ENCODE data around the gene RAB31.

DNA sequence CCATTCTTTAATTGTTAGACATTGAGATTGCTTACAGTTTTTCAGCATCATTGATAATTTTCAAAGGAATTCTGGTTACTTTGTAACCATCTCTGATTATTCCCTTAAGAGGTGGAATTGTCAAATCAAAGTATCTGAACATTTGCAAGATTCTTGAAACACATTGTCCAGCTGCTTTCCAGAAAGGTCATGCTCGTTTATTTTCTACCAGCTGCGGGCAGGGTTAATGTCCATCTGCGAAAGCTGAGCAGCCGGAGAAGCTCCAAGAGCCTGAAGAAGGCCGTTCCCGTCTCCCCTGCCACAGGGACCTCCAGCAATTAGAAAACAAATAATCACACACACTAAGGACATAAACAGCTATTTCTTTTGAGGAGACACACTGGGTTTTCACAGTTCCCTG, 101.6 kb downstream of the RAB31 start:
- TF ChIP-seq POLR2A (IDR thresholded peaks at IDR 0.05; ENCODE audit: low read depth) (no peak), EP300 (IDR thresholded peaks at IDR 0.05) (no peak), POLR2AphosphoS5 (IDR thresholded peaks at IDR 0.05) (no peak)
- TF ChIP-seq, protein P1, sequence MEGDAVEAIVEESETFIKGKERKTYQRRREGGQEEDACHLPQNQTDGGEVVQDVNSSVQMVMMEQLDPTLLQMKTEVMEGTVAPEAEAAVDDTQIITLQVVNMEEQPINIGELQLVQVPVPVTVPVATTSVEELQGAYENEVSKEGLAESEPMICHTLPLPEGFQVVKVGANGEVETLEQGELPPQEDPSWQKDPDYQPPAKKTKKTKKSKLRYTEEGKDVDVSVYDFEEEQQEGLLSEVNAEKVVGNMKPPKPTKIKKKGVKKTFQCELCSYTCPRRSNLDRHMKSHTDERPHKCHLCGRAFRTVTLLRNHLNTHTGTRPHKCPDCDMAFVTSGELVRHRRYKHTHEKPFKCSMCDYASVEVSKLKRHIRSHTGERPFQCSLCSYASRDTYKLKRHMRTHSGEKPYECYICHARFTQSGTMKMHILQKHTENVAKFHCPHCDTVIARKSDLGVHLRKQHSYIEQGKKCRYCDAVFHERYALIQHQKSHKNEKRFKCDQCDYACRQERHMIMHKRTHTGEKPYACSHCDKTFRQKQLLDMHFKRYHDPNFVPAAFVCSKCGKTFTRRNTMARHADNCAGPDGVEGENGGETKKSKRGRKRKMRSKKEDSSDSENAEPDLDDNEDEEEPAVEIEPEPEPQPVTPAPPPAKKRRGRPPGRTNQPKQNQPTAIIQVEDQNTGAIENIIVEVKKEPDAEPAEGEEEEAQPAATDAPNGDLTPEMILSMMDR (IDR thresholded peaks at IDR 0.05) = no peak

All from esophagus muscularis mucosa (tissue), 4 donors.